ENCODE results near the gene MLLT11.
A peak's percentile ranks its signal among the peaks of the same experiment; 100 is the strongest.
"Not testable (repeated sequence)": the region's sequence is repeated elsewhere in the genome, so short reads cannot be mapped to it uniquely, and the experiment has no call there.

MLLT11 gene

DNA sequence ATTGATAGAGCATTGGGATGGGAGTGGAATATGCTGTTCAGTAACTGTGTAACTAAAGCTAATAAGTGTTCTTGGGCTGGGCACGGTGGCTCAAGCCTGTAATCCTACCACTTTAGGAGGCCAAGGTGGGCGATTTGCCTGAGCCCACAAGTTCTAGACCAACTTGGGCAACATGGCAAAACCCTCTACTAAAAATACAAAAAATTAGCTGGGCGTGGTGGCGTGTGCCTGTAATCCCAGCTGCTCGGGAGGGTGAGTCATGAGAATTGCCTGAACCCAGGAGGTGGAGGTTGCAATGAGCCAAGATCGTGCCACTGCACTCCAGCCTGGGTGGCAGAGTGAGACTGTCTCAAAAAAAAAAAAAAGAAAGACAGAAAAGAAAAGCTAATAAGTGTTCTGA lies 37.2 kb downstream of the MLLT11 start:
- H3K36me3 ChIP-seq (ENCODE audit: control insufficient read depth in 1 of 2, insufficient read depth in 2 of 2, low read length in 2 of 2); H4K91ac ChIP-seq (ENCODE audit: low read depth, low read length); H4K8ac ChIP-seq (ENCODE audit: low read depth, low read length); H3K79me2 ChIP-seq (ENCODE audit: control insufficient read depth, insufficient read depth, low read length, poor library complexity); H3K4me3 ChIP-seq (ENCODE audit: low read depth, low read length); H3K14ac ChIP-seq (ENCODE audit: low read length); H3K9ac ChIP-seq (ENCODE audit: low read length); H3K4ac ChIP-seq (ENCODE audit: low read depth, low read length); H3K27me3 ChIP-seq (ENCODE audit: insufficient read depth, low read length); H3K9me3 ChIP-seq (ENCODE audit: insufficient read depth, low read depth, low read length); H2BK120ac ChIP-seq (ENCODE audit: insufficient read depth, low read length, poor library complexity); H2BK5ac ChIP-seq (ENCODE audit: low read depth, low read length, poor library complexity); H3K27ac ChIP-seq (ENCODE audit: low read depth, low read length); H3K18ac ChIP-seq (ENCODE audit: low read length); H2AK5ac ChIP-seq (ENCODE audit: low read length); H3K23ac ChIP-seq (ENCODE audit: low read length); H3K79me1 ChIP-seq (ENCODE audit: low read length); H2BK12ac ChIP-seq (ENCODE audit: low read length); H4K12ac ChIP-seq (ENCODE audit: low read depth, low read length); H2AFZ ChIP-seq (ENCODE audit: insufficient read depth, low read length, poor library complexity); H3K4me2 ChIP-seq (ENCODE audit: low read length); H3K4me1 ChIP-seq (ENCODE audit: control insufficient read depth in 1 of 2, insufficient read depth in 2 of 2, low read length in 2 of 2): not testable (repeated sequence)
- DNase-seq, result peak in 1 of 2 donors; percentile 8
- WGBS (ENCODE audit: extremely low coverage, insufficient coverage, insufficient read length), result no CpG with 5 or more reads among the region's 6 CpGs

DNA sequence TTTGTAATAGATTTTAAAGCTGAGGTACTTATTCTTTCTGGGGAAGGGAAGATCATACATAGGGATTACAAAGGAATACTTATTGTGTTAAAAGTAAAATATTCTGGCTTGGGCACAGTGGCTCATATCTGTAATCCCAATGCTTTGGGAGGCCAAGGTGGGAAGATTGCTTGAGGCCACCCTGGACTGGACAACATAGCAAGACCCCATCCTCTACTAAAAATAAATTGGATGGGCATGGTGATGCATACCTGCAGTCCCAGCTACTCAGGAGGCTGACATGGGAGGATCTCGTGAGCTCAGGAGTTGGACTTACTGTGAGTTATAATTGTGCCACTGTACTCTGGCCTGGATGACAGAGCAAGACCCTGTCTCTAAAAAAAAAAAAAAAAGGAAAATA lies 37.9 kb downstream of the MLLT11 start:
- Histone ChIP-seq H3K4me2 (ENCODE audit: low read length) (no peak overlapping the region), H2BK120ac (ENCODE audit: insufficient read depth, low read length, poor library complexity) (no peak overlapping the region)
- no peak for DNase-seq

DNA sequence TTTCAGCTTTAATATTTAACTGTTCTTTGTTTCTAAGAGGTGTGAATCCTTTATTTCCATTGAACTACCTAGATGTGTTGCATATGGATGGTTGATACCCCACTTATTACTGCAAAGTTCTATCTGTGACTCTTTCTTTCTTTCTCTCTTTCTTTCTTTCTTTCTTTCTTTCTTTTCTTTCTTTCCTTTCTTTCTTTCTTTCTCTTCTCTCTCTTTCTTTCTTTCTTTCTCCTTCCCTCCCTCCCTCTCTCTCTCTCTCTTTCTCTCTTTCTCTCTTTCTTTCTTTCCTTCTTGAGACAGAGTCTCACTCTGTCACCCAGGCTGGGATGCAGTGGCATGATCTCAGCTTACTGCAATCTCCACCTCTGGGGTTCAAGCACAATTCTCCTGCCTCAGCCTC lies 44.4 kb downstream of the MLLT11 start:
- Histone ChIP-seq H2BK5ac (ENCODE audit: low read depth, low read length, poor library complexity) (no peak overlapping the region), H2BK12ac (ENCODE audit: low read length) (no peak overlapping the region), H4K91ac (ENCODE audit: low read depth, low read length) (no peak overlapping the region), H3K4ac (ENCODE audit: low read depth, low read length) (no peak overlapping the region), H2AK5ac (ENCODE audit: low read length) (no peak overlapping the region), H3K36me3 (ENCODE audit: control insufficient read depth in 1 of 2, insufficient read depth in 2 of 2, low read length in 2 of 2) (no peaks in the 10 kb centered on the region), H2BK120ac (ENCODE audit: insufficient read depth, low read length, poor library complexity) (no peak overlapping the region), H3K9me3 (ENCODE audit: insufficient read depth, low read depth, low read length) (no peaks in the 10 kb centered on the region), H3K79me1 (ENCODE audit: low read length) (no peaks in the 10 kb centered on the region), H3K27ac (ENCODE audit: low read depth, low read length) (no peak overlapping the region), H3K4me1 (ENCODE audit: control insufficient read depth in 1 of 2, insufficient read depth in 2 of 2, low read length in 2 of 2) (no peaks in the 10 kb centered on the region), H3K27me3 (ENCODE audit: insufficient read depth, low read length) (no peaks in the 10 kb centered on the region), H3K9ac (ENCODE audit: low read length) (no peak overlapping the region), H3K4me3 (ENCODE audit: low read depth, low read length) (no peak overlapping the region), H3K18ac (ENCODE audit: low read length) (no peak overlapping the region), H3K23ac (ENCODE audit: low read length) (no peak overlapping the region), H4K8ac (ENCODE audit: low read depth, low read length) (no peak overlapping the region), H3K14ac (ENCODE audit: low read length) (no peak overlapping the region), H3K4me2 (ENCODE audit: low read length) (no peak overlapping the region), H3K79me2 (ENCODE audit: control insufficient read depth, insufficient read depth, low read length, poor library complexity) (no peaks in the 10 kb centered on the region), H2AFZ (ENCODE audit: insufficient read depth, low read length, poor library complexity) (no peak overlapping the region), H4K12ac (ENCODE audit: low read depth, low read length) (no peak overlapping the region)
- no peak for DNase-seq

More for the DNA sequence above, 37.9 kb downstream of the MLLT11 start:
- Histone ChIP-seq H3K4me3 (ENCODE audit: low read depth, low read length) (no peak overlapping the region), H3K9me3 (ENCODE audit: insufficient read depth, low read depth, low read length) (no peaks in the 10 kb centered on the region), H3K18ac (ENCODE audit: low read length) (no peak overlapping the region), H2BK5ac (ENCODE audit: low read depth, low read length, poor library complexity) (no peak overlapping the region), H3K4ac (ENCODE audit: low read depth, low read length) (no peak overlapping the region), H4K8ac (ENCODE audit: low read depth, low read length) (no peak overlapping the region), H2AFZ (ENCODE audit: insufficient read depth, low read length, poor library complexity) (no peak overlapping the region), H3K27me3 (ENCODE audit: insufficient read depth, low read length) (no peaks in the 10 kb centered on the region), H2AK5ac (ENCODE audit: low read length) (no peak overlapping the region), H3K23ac (ENCODE audit: low read length) (no peak overlapping the region), H4K12ac (ENCODE audit: low read depth, low read length) (no peak overlapping the region), H3K36me3 (ENCODE audit: control insufficient read depth in 1 of 2, insufficient read depth in 2 of 2, low read length in 2 of 2) (no peaks in the 10 kb centered on the region), H2BK12ac (ENCODE audit: low read length) (no peak overlapping the region), H3K79me1 (ENCODE audit: low read length) (no peaks in the 10 kb centered on the region), H3K27ac (ENCODE audit: low read depth, low read length) (no peak overlapping the region), H4K91ac (ENCODE audit: low read depth, low read length) (no peak overlapping the region), H3K4me1 (ENCODE audit: control insufficient read depth in 1 of 2, insufficient read depth in 2 of 2, low read length in 2 of 2) (no peaks in the 10 kb centered on the region), H3K79me2 (ENCODE audit: control insufficient read depth, insufficient read depth, low read length, poor library complexity) (no peaks in the 10 kb centered on the region), H3K14ac (ENCODE audit: low read length) (no peak overlapping the region), H3K9ac (ENCODE audit: low read length) (no peak overlapping the region)
- no CpG with 5 or more reads among the region's 1 CpG for WGBS (ENCODE audit: extremely low coverage, insufficient coverage, insufficient read length)

DNA sequence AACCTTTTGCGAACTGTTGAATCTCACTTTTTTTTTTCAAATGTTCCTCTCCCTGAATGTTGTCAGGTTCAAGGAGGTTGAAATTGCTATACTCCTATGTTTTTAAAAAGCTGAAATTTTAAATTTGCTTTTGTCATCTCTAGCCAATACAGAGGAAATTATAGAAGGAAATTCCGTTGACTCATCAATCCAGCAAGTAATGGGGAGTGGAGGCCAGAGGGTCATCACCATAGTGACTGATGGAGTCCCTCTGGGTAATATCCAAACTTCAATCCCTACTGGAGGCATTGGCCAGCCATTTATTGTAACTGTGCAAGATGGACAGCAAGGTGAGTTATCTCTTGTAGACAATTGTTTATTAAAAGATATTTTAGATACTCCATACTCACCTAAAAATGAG lies 46.7 kb downstream of the MLLT11 start:
- no peaks in the 10 kb centered on the region for H3K9me3 ChIP-seq (ENCODE audit: insufficient read depth, low read depth, low read length)
- no peak overlapping the region for H4K12ac ChIP-seq (ENCODE audit: low read depth, low read length)
- H2BK5ac ChIP-seq (ENCODE audit: low read depth, low read length, poor library complexity), result no peak overlapping the region
- H3K79me1 ChIP-seq (ENCODE audit: low read length), result no peaks in the 10 kb centered on the region
- no peak overlapping the region for H3K27ac ChIP-seq (ENCODE audit: low read depth, low read length)
- H3K36me3 ChIP-seq (ENCODE audit: control insufficient read depth in 1 of 2, insufficient read depth in 2 of 2, low read length in 2 of 2), result no peaks in the 10 kb centered on the region
- no peaks in the 10 kb centered on the region for H3K4me1 ChIP-seq (ENCODE audit: control insufficient read depth in 1 of 2, insufficient read depth in 2 of 2, low read length in 2 of 2)
- H3K14ac ChIP-seq (ENCODE audit: low read length), result no peak overlapping the region
- H2BK120ac ChIP-seq (ENCODE audit: insufficient read depth, low read length, poor library complexity), result no peak overlapping the region
- no peak overlapping the region for H2AK5ac ChIP-seq (ENCODE audit: low read length)
- WGBS (ENCODE audit: extremely low coverage, insufficient coverage, insufficient read length), result no CpG with 5 or more reads among the region's 2 CpGs
- H3K18ac ChIP-seq (ENCODE audit: low read length), result no peak overlapping the region
- no peaks in the 10 kb centered on the region for H3K27me3 ChIP-seq (ENCODE audit: insufficient read depth, low read length)
- no peak overlapping the region for H4K8ac ChIP-seq (ENCODE audit: low read depth, low read length)
- no peak for DNase-seq
- H2AFZ ChIP-seq (ENCODE audit: insufficient read depth, low read length, poor library complexity), result no peak overlapping the region
- H3K4me3 ChIP-seq (ENCODE audit: low read depth, low read length), result no peak overlapping the region
- no peak overlapping the region for H3K23ac ChIP-seq (ENCODE audit: low read length)
- no peak overlapping the region for H3K4ac ChIP-seq (ENCODE audit: low read depth, low read length)
- no peak overlapping the region for H4K91ac ChIP-seq (ENCODE audit: low read depth, low read length)
- no peak overlapping the region for H3K4me2 ChIP-seq (ENCODE audit: low read length)
- no peak overlapping the region for H3K9ac ChIP-seq (ENCODE audit: low read length)
- no peaks in the 10 kb centered on the region for H3K79me2 ChIP-seq (ENCODE audit: control insufficient read depth, insufficient read depth, low read length, poor library complexity)
- H2BK12ac ChIP-seq (ENCODE audit: low read length), result no peak overlapping the region

DNA sequence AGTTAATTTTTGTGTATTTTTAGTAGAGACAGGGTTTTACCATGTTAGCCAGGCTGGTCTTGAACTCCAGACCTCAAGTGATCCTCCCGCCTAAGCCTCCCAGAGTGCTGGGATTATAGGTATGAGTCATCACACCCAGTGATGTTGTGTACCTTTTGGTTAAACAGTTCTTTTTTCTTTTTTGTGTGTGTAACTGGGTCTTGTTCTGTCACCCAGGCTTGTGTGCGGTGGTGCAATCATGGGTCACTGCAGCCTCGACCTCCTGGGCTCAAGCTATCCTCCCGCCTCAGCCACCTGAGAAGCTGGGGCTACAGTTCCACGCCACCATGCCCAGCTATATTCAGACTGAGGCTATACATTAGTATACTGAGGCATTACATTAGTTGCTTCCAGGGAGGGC lies 48.1 kb downstream of the MLLT11 start:
- no CpG with 5 or more reads among the region's 5 CpGs for WGBS (ENCODE audit: extremely low coverage, insufficient coverage, insufficient read length)
- H3K79me2 ChIP-seq (ENCODE audit: control insufficient read depth, insufficient read depth, low read length, poor library complexity), result no peaks in the 10 kb centered on the region
- no peak overlapping the region for H3K9ac ChIP-seq (ENCODE audit: low read length)
- H3K4ac ChIP-seq (ENCODE audit: low read depth, low read length), result no peak overlapping the region
- no peaks in the 10 kb centered on the region for H3K27me3 ChIP-seq (ENCODE audit: insufficient read depth, low read length)
- no peak overlapping the region for H4K8ac ChIP-seq (ENCODE audit: low read depth, low read length)
- no peak overlapping the region for H3K27ac ChIP-seq (ENCODE audit: low read depth, low read length)
- no peak overlapping the region for H3K14ac ChIP-seq (ENCODE audit: low read length)
- H2BK12ac ChIP-seq (ENCODE audit: low read length), result no peak overlapping the region
- H2BK5ac ChIP-seq (ENCODE audit: low read depth, low read length, poor library complexity), result no peak overlapping the region
- H3K4me1 ChIP-seq (ENCODE audit: control insufficient read depth in 1 of 2, insufficient read depth in 2 of 2, low read length in 2 of 2), result no peaks in the 10 kb centered on the region
- no peak overlapping the region for H3K18ac ChIP-seq (ENCODE audit: low read length)
- H3K79me1 ChIP-seq (ENCODE audit: low read length), result no peaks in the 10 kb centered on the region
- DNase-seq, result no peak
- no peak overlapping the region for H3K23ac ChIP-seq (ENCODE audit: low read length)
- no peak overlapping the region for H4K12ac ChIP-seq (ENCODE audit: low read depth, low read length)
- no peak overlapping the region for H2AK5ac ChIP-seq (ENCODE audit: low read length)
- H3K9me3 ChIP-seq (ENCODE audit: insufficient read depth, low read depth, low read length), result no peaks in the 10 kb centered on the region
- no peak overlapping the region for H2BK120ac ChIP-seq (ENCODE audit: insufficient read depth, low read length, poor library complexity)
- no peak overlapping the region for H4K91ac ChIP-seq (ENCODE audit: low read depth, low read length)
- no peak overlapping the region for H3K4me3 ChIP-seq (ENCODE audit: low read depth, low read length)
- no peak overlapping the region for H3K4me2 ChIP-seq (ENCODE audit: low read length)
- no peak overlapping the region for H2AFZ ChIP-seq (ENCODE audit: insufficient read depth, low read length, poor library complexity)
- no peaks in the 10 kb centered on the region for H3K36me3 ChIP-seq (ENCODE audit: control insufficient read depth in 1 of 2, insufficient read depth in 2 of 2, low read length in 2 of 2)
